ENCODE data around the gene LCMT2.
A peak's percentile ranks its signal among the peaks of the same experiment; 100 is the strongest.
"Not testable (repeated sequence)": the region's sequence is repeated elsewhere in the genome, so short reads cannot be mapped to it uniquely, and the experiment has no call there.

Gene LCMT2

DNA sequence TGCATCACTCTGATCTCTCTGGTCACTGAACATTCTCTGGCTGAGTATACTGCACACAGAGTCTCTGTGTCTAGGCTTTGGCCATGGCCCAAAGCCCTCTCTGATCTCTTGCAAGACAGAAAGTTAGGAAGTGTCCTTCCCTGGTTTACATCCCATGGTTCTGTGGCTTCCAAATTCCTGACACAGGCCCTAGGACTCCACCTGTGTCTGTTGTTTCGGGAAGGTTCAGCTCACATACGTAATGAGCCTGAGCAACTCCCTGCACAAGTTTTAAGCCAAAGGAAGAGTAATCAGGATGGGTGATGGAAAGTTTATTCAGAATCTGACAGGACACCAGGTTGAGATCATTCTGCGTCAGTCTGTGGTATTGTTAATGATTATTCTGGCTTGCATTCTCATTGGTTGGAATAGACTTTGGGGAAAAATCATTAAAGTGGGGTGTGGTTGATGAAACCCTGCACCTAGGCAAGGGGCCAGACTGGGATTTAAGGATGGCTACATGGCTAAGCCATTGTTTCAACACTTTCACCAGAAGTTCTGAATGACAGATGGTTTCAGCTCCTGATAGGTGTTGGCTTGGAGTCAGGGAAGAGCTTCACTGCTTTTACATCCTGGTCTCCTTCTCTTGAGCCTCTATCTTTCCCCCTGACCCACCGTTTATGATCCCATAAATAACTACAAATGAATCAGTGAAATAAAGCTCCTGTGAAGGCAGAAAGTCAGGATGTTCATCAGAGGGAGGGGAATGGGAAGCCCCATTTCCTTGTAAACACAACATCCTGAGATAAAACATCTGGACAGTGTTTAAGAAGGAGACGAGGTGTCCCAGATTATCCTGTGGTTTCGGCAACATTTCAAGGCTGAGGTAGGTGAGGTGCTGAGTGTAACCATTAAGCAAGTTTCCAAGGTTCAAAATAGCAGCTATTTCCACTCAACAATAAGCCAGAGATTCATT is 14.1 kb downstream of the LCMT2 start:
- DNase-seq, result no peak

GRCh38 chr15:43314171-43314570 is 16.2 kb downstream of the LCMT2 start:
- DNase-seq, result no peak

DNA sequence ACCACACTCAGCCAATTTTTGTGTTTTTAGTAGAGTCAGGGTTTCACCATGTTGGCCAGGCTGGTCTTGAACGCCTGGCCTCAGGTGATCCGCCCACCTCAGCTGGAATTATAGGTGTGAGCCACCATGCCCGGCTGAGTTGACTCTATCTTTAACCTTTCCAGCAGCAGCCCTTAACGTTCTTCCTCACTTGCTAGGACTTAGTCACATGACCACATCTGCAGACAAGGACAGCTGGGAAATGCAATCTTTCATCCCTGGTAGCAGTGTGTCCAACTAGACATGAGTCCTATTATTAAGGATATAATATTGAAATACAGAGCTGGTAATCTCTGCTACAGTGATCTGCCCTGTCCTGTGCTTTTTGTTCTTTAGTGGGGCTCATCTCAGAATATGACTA is 18.0 kb downstream of the LCMT2 start:
- no peak for DNase-seq

- DNase-seq, result no peak
These were observed 28.1 kb downstream of the LCMT2 start, which contains the start of gene TGM7 for GRCh38 chr15:43302205-43302817. TGM7 (minus strand) TSS chr15:43302255.

- DNase-seq, result no peak
These were observed 30.5 kb downstream of the LCMT2 start for GRCh38 chr15:43299884-43300283.

DNA sequence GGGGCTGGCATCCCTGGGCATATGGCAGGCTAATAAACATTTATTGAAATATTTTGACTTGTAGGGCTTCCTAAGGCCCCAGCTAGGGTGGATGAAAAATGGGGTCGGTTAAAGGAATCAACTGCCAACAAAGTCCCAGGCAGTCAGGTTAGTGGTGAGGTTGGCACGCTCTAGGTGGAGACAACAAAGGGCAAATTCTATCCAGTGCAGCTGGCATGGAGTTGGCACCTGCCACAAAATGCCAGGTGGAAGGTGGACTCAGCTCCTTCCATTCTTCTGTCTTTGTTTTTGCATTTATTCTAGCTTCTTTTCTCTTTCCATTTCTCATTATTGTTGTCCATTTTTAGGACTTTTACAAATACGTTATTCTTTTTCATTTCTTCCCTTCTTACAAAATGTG is 31.0 kb downstream of the LCMT2 start:
- no peak for DNase-seq

DNA sequence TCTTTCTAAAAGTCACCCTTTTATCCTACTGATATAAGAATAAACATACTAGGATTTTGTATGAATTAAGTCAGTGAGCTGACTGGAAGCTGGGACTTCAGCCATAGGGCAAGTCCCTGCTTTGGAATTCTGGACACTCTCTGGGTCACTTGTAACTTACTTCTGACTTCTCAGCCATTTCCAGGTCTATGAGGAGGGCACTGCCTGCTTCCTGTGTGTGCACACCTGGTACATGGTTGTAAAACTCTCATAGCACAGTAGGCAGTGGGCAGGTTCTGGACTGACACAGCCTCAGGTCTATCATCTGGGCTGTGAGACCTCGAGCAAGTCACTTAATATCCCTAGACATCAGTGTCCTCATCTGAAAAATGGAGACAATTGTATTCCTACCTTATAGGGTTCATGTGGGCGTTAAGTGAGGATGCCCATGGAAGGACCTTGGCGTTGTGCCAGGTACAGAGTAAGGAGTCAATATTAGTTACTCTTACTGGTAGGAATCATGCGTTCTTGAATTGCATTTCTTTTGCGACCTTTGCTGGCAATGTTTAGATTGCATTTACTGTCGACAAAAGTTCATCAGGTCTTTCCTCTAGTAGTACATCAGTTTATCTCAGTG is 36.2 kb downstream of the LCMT2 start:
- no peak for DNase-seq

- no peak for DNase-seq
These were observed 36.9 kb downstream of the LCMT2 start for GRCh38 chr15:43293432-43293831.

- no peak for DNase-seq
These were observed 37.8 kb downstream of the LCMT2 start for GRCh38 chr15:43292375-43293078.

DNA sequence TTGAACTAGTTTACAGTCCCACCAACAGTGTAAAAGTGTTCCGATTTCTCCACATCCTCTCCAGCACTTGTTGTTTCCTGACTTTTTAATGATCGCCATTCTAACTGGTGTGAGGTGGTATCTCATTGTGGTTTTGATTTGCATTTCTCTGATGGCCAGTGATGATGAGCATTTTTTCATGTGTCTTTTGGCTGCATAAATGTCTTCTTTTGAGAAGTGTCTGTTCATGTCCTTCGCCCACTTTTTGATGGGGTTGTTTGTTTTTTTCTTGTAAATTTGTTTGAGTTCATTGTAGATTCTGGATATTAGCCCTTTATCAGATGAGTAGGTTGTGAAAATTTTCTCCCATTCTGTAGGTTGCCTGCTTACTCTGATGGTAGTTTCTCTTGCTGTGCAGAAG is 40.7 kb downstream of the LCMT2 start:
- DNase-seq, result not testable (repeated sequence)

- no peak for DNase-seq
These were observed 43.1 kb downstream of the LCMT2 start for GRCh38 chr15:43287254-43287653.

DNA sequence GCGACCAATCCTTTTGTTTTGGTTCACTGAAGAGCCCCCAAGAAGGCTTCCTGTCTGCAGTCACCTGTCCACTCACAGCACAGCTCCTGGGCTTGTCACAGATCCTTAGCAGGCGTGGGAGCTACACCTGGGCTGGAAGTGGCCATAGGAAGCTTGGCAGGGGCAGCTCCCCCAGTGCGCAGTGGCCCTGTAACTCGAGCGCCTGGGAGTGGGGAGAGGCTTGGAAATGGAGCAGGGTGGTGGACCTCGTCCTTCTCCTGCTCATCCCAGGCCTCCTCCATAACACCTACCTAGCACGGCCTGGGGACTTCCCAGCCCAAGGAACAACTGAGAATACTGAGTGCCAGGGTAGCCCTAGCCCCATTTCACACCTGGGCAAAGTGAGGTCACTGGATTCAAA is 44.3 kb downstream of the LCMT2 start:
- no peak for DNase-seq

DNA sequence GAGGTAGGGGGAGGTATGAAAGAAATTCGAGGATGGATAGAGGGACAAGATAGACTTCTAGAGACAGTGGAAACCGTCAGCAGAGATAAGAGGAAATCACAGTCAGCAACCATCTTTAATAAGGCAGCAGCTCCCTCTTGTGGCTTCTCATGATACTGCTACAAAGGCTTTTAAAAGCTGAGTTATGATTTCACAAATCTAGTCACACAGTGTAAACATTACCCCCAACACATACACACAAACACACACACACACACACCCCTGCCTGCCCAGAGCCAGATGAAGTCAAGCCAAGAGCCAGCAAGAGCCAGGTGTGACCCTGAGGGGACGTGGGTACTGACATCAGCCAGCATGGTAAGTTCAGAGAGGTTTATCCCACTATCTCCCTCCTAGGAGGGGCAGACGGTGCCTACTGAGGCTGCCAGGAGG is 44.8 kb downstream of the LCMT2 start:
- DNase-seq, result peak; percentile 57

GRCh38 chr15:43283526-43283925 is 46.8 kb downstream of the LCMT2 start:
- DNase-seq, result no peak

- no peak for DNase-seq
These were observed 48.3 kb downstream of the LCMT2 start for GRCh38 chr15:43281926-43282602.

GRCh38 chr15:43280996-43281395 is 49.4 kb downstream of the LCMT2 start:
- no peak for DNase-seq

- DNase-seq, result no peak
These were observed 50.9 kb downstream of the LCMT2 start for GRCh38 chr15:43279496-43279895.

DNA sequence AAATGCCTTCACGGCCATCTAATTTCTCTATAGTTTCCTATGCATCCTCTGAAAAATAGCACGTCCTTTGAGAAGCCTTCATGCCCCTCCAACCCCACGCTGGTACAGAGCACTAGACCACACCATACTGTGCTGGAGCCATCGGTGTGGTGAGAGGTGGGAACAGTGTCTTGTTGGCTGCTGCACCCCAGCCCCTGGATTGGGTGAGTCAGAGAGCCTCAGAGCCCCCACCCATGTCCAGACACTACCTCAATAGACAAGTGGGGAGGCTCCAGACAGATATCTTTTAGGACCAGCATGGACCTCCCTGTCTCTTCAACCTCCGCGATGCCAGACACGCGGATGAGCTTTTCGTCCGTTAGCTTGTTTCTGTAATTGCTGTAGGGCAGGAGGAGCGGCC is 51.5 kb downstream of the LCMT2 start:
- no peak for DNase-seq

GRCh38 chr15:43277901-43278300 is 52.5 kb downstream of the LCMT2 start:
- DNase-seq, result no peak

GRCh38 chr15:43277231-43277823 is 53.0 kb downstream of the LCMT2 start:
- DNase-seq, result no peak

- DNase-seq, result no peak
These were observed 53.7 kb downstream of the LCMT2 start for GRCh38 chr15:43276563-43277200.
